H1 (cell line): Measurements from ENCODE around the gene CA10. TPM values are rescaled to one million over a fixed set of nuclear protein-coding genes. Genes with fewer than 3 reads are reported as not detected.

Source experiments
- CTCF ChIA-PET: fragments of 300-600 bp; sonication (Branson Sonifier 250); formaldehyde crosslinking; loops from one replicate; lab custom pipeline; 2021; ENCODE audit not compliant: partially characterized antibody; lab: Charles Lee
- POLR2A ChIA-PET: fragments of 300-600 bp; sonication (Branson Sonifier 250); formaldehyde crosslinking; loops from one replicate; lab custom pipeline; 2021; ENCODE audit warnings: inconsistent platforms; ENCODE audit not compliant: partially characterized antibody; lab: Charles Lee
- DNase-seq, 2 experiments: peaks; one replicate each; pipeline versions ENCODE4 v3.0.0 to v3.0.0-alpha.2; 2010 to 2022; ENCODE audit warnings: low spot score in 2 of 2, low read depth in 1 of 2, mixed read lengths in 1 of 2
- FAIRE-seq: peaks from 2 replicates; lab custom pipeline; 2011; peaks lifted over from hg19 to GRCh38; lab: Jason Lieb, UNC
- H2AFZ ChIP-seq: 2 replicates; pipeline ENCODE4 v1.8.1; 2012; ENCODE audit warnings: low read length, inconsistent platforms
- H2AK5ac ChIP-seq: 2 replicates; pipeline ENCODE4 v1.6.1; 2013; ENCODE audit warnings: low read depth, low read length
- H2BK120ac ChIP-seq: replicated peaks from 2 replicates; pipeline ENCODE3; 2013; ENCODE audit warnings: low read depth, low read length, inconsistent platforms
- H2BK12ac ChIP-seq: 2 replicates; pipeline ENCODE4 v1.6.1; 2013; ENCODE audit warnings: low read depth, low read length
- H2BK15ac ChIP-seq: 2 replicates; pipeline ENCODE4 v1.6.1; 2013; ENCODE audit warnings: low read length
- H2BK20ac ChIP-seq: 2 replicates; pipeline ENCODE4 v1.6.1; 2013; ENCODE audit warnings: low read length
- H2BK5ac ChIP-seq: 2 replicates; pipeline ENCODE4 v1.6.1; 2013; ENCODE audit warnings: low read depth, low read length
- H3K14ac ChIP-seq: 2 replicates; pipeline ENCODE4 v1.6.1; 2013; ENCODE audit warnings: inconsistent platforms; ENCODE audit not compliant: insufficient read length
- H3K18ac ChIP-seq: 2 replicates; pipeline ENCODE4 v1.6.1; 2013; ENCODE audit warnings: low read length; ENCODE audit errors: extremely low read depth
- H3K23ac ChIP-seq: 2 replicates; pipeline ENCODE4 v1.6.1; 2013; ENCODE audit warnings: inconsistent platforms; ENCODE audit not compliant: insufficient read length
- H3K23me2 ChIP-seq: 2 replicates; pipeline ENCODE4 v1.6.1; 2013; ENCODE audit warnings: low read depth, low read length
- H3K27ac ChIP-seq: 2 replicates; pipeline ENCODE4 v1.6.1; 2011; ENCODE audit warnings: low read depth, low read length, inconsistent platforms
- H3K27me3 ChIP-seq, 4 experiments: replicated peaks in 1 of 4; 1 replicate in 1 of 4; 2 replicates in 3 of 4; pipeline versions ENCODE4 v1.6.1 to v1.8.1; 2011 to 2013; ENCODE audit warnings: low read length in 3 of 4, mild to moderate bottlenecking in 3 of 4, inconsistent platforms in 2 of 4, mixed read lengths in 2 of 4, moderate library complexity in 1 of 4; ENCODE audit not compliant: control insufficient read depth in 3 of 4, insufficient read depth in 3 of 4; ENCODE audit errors: extremely low read depth in 1 of 4
- H3K36me3 ChIP-seq, 4 experiments: 2 replicates each; pipeline versions ENCODE4 v1.6.1 to v1.8.1; 2011 to 2013; ENCODE audit warnings: mild to moderate bottlenecking in 4 of 4, low read length in 3 of 4, moderate library complexity in 2 of 4, control low read depth in 1 of 4, inconsistent platforms in 1 of 4; ENCODE audit not compliant: insufficient read depth in 4 of 4, control insufficient read depth in 2 of 4
- H3K4ac ChIP-seq: replicated peaks from 2 replicates; pipeline ENCODE3; 2013; ENCODE audit warnings: low read length, low read depth, mixed read lengths, inconsistent platforms; ENCODE audit not compliant: insufficient read length
- H3K4me1 ChIP-seq, 4 experiments: replicated peaks in 1 of 4; 1 replicate in 1 of 4; 2 replicates in 3 of 4; pipeline versions ENCODE4 v1.6.1 to v1.8.1; 2011 to 2013; ENCODE audit warnings: low read length in 3 of 4, inconsistent platforms in 2 of 4, mixed read lengths in 1 of 4; ENCODE audit not compliant: insufficient read depth in 4 of 4, control insufficient read depth in 3 of 4
- H3K4me2 ChIP-seq, 2 experiments: 2 replicates each; pipeline versions ENCODE4 v1.6.1 to v1.8.1; 2011 to 2013; ENCODE audit warnings: low read depth in 2 of 2, low read length in 2 of 2, control low read depth in 1 of 2, inconsistent platforms in 1 of 2, mild to moderate bottlenecking in 1 of 2; ENCODE audit not compliant: insufficient read depth in 1 of 2
- H3K4me3 ChIP-seq, 4 experiments: fragments of 200-600, 300-600 bp in 1 of 4; sonication (generic), shearing (Covaris generic), sonication (Bioruptor Twin) in 1 of 4; 2 replicates each; pipeline versions ENCODE4 v1.5.1 to v1.8.1; 2011 to 2016; ENCODE audit warnings: low read length in 4 of 4, low read depth in 3 of 4, control low read depth in 2 of 4, inconsistent platforms in 2 of 4, mild to moderate bottlenecking in 2 of 4, mixed read lengths in 1 of 4, moderate library complexity in 1 of 4; ENCODE audit not compliant: insufficient read depth in 2 of 4; ENCODE audit errors: extremely low read depth in 1 of 4
- H3K56ac ChIP-seq: replicated peaks from 2 replicates; pipeline ENCODE3; 2013; ENCODE audit warnings: low read depth, mild to moderate bottlenecking, mixed read lengths, low read length, inconsistent platforms; ENCODE audit not compliant: insufficient read length
- H3K79me1 ChIP-seq: 2 replicates; pipeline ENCODE4 v1.6.1; 2013; ENCODE audit warnings: low read depth, low read length, control low read depth
- H3K79me2 ChIP-seq, 2 experiments: 2 replicates each; pipeline versions ENCODE4 v1.6.1 to v1.8.1; 2012 to 2013; ENCODE audit warnings: low read length in 2 of 2, mild to moderate bottlenecking in 2 of 2, inconsistent platforms in 1 of 2; ENCODE audit not compliant: insufficient read depth in 2 of 2, control insufficient read depth in 1 of 2
- H3K9ac ChIP-seq, 4 experiments: replicated peaks in 1 of 4; 1 replicate in 1 of 4; 2 replicates in 3 of 4; pipeline versions ENCODE4 v1.6.1 to v1.8.1; 2011 to 2013; ENCODE audit warnings: low read depth in 3 of 4, low read length in 3 of 4, control low read depth in 2 of 4, mild to moderate bottlenecking in 2 of 4, moderate library complexity in 2 of 4, inconsistent platforms in 1 of 4; ENCODE audit errors: extremely low read depth in 1 of 4
- H3K9me3 ChIP-seq, 2 experiments: 2 replicates each; pipeline versions ENCODE4 v1.6.1 to v1.8.1; 2012 to 2013; ENCODE audit warnings: mild to moderate bottlenecking in 2 of 2, moderate library complexity in 2 of 2, control low read depth in 1 of 2, inconsistent platforms in 1 of 2, low read depth in 1 of 2, low read length in 1 of 2, mixed read lengths in 1 of 2; ENCODE audit not compliant: insufficient read depth in 2 of 2
- H4K20me1 ChIP-seq, 2 experiments: replicated peaks in 1 of 2; 2 replicates each; pipeline versions ENCODE3 to v1.8.1; 2011 to 2013; ENCODE audit warnings: inconsistent platforms in 2 of 2, low read length in 2 of 2, mild to moderate bottlenecking in 1 of 2; ENCODE audit not compliant: insufficient read depth in 2 of 2, control insufficient read depth in 1 of 2
- H4K5ac ChIP-seq: 2 replicates; pipeline ENCODE4 v1.6.1; 2013; ENCODE audit warnings: low read length, low read depth, mixed read lengths, inconsistent platforms; ENCODE audit not compliant: insufficient read length
- H4K8ac ChIP-seq: 2 replicates; pipeline ENCODE4 v1.8.0; 2013; ENCODE audit warnings: mild to moderate bottlenecking, moderate library complexity, low read length, inconsistent platforms; ENCODE audit not compliant: insufficient read depth; ENCODE audit errors: extremely low read depth
- H4K91ac ChIP-seq: replicated peaks from 2 replicates; pipeline ENCODE3; 2013; ENCODE audit warnings: low read length, mixed read lengths, inconsistent platforms; ENCODE audit not compliant: insufficient read length
- CBX5 ChIP-seq: fragments of 300-800, 300-1000 bp; sonication (generic); IDR thresholded peaks from 2 replicates; pipeline ENCODE4 v1.7.1; 2016; ENCODE audit warnings: antibody characterized with exemption, low read length, low read depth
- KDM5A ChIP-seq: fragments of 200-600 bp; IDR thresholded peaks from 2 replicates; pipeline ENCODE4 v1.7.1; 2012; ENCODE audit warnings: mild to moderate bottlenecking, low read length, inconsistent platforms, mixed read lengths
- POLR2A ChIP-seq, 2 experiments: IDR thresholded peaks; 1 replicate in 1 of 2; 2 replicates in 1 of 2; pipeline ENCODE4 v1.6.1; 2011; ENCODE audit warnings: low read depth in 2 of 2, low read length in 2 of 2, mild to moderate bottlenecking in 2 of 2; ENCODE audit errors: control extremely low read depth in 1 of 2
- WGBS, 2 experiments: shearing (Covaris generic) in 1 of 2; methylation state at CpG; one replicate each; pipeline versions ENCODE4 v1.1.6 to v1.1.7; 2013 to 2015; ENCODE audit warnings: low lambda C conversion rate in 2 of 2, mixed read lengths in 2 of 2, inconsistent platforms in 1 of 2, low coverage in 1 of 2, missing lambda C conversion rate in 1 of 2; ENCODE audit not compliant: insufficient replicate concordance in 2 of 2, insufficient coverage in 1 of 2, insufficient read length in 1 of 2; ENCODE audit errors: extremely low coverage in 1 of 2, missing lambda C conversion rate in 1 of 2; 5-methylcytosine and 5-hydroxymethylcytosine counted together
- polyA plus RNA-seq, 7 experiments: library from polyadenylated mRNA; depleted of rRNA in 3 of 7; stranded (reverse) in 5 of 7; unstranded in 2 of 7; fragments of >200 nt in 5 of 7; fragments of 200-250 nt in 2 of 7; gene quantifications; 1 replicate in 5 of 7; 2 replicates in 1 of 7; 4 replicates in 1 of 7; pipeline versions ENCODE4 v1.2.1 to v1.2.3, GENCODE V29; 2011 to 2013; ENCODE audit warnings: missing spikeins in 2 of 7, mixed read lengths in 2 of 7
- total RNA-seq: library from RNA; stranded (reverse); fragmentation: NEBNext Ultra II Directional; extraction: Animal tissue kit (Norgen Biotek cat#: 25700); gene quantifications from 2 replicates; pipeline ENCODE4 v1.2.1, GENCODE V29; 2021

The CA10 gene
- total and polyA plus RNA-seq, 2 of the 8 experiments (the other 6 are each of a cell fraction or from before 2014, with no cell fraction given): 0.60 to 0.63 TPM

DNA sequence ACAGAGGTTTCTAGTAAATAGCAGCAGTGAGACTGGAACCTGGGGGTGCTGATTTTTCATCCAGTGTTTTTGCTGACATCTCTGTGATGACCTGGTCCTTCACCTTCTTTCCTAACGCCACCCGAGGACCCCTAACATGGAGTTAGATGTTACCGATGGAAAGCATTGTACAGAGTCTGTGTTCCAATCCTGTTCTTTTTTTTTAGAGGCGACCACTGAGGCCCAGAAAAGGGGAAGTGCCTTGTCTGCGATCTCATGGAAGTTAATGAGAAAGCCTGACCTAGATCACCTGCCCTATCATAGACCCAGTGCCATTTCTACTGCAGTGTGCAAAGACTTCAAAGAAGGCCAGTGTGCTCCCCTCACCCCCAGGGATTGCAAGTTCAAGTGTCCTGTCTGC is 362.5 kb downstream of the CA10 start:
- Histone ChIP-seq H3K4me1 (no peaks in the 10 kb centered on the region), H2BK20ac (no peak overlapping the region), H2BK120ac (no peak overlapping the region), H3K18ac (no peak overlapping the region), H2BK12ac (no peak overlapping the region), H3K9ac (no peak overlapping the region), H4K5ac (no peak overlapping the region), H3K23me2 (no peaks in the 10 kb centered on the region), H3K4me2 (no peak overlapping the region), H3K56ac (no peak overlapping the region), H2BK5ac (no peak overlapping the region), H4K8ac (no peak overlapping the region), H3K79me1 (no peaks in the 10 kb centered on the region), H2AK5ac (no peak overlapping the region), H3K79me2 (no peaks in the 10 kb centered on the region), H3K23ac (no peak overlapping the region), H4K91ac (no peak overlapping the region), H3K27me3 (no peaks in the 10 kb centered on the region), H2AFZ (no peak overlapping the region), H3K27ac (no peak overlapping the region), H3K4me3 (no peak overlapping the region), H2BK15ac (no peak overlapping the region), H3K9me3 (no peaks in the 10 kb centered on the region), H3K36me3 (no peaks in the 10 kb centered on the region), H3K14ac (no peak overlapping the region), H3K4ac (no peak overlapping the region), H4K20me1 (no peaks in the 10 kb centered on the region)
- FAIRE-seq (no peak), DNase-seq (no peak)
- ChIA-PET POLR2A (no interaction called here), CTCF (no interaction called here)
- TF ChIP-seq KDM5A (no peak), CBX5 (no peak), POLR2A (IDR thresholded peaks at IDR 0.05; ENCODE audit: control extremely low read depth in 1 of 2, low read depth in 2 of 2, low read length in 2 of 2) (no peak)
- 93% methylated on average over 5 of the region's 5 CpGs; no CpG with 5 or more reads in 1 of the 2 experiments for WGBS, 2 experiments
